HL-60 (cell line): Measurements from ENCODE around the gene CD80.

Experiments
- DNase-seq, 2 experiments: peaks; one replicate each; pipeline ENCODE4 v3.0.0-alpha.2; 2010 to 2020; ENCODE audit warnings: low read depth in 1 of 2, low spot score in 1 of 2
- H3K27ac ChIP-seq: fragments of 250-450 bp; sonication (Bioruptor Pico); replicated peaks from 2 replicates; pipeline ENCODE4 v1.5.1; 2020; ENCODE audit warnings: mild to moderate bottlenecking, moderate library complexity
- H3K27me3 ChIP-seq: fragments of 250-450 bp; sonication (Bioruptor Pico); 2 replicates; pipeline ENCODE4 v1.5.1; 2021; ENCODE audit warnings: mild to moderate bottlenecking, moderate library complexity; ENCODE audit not compliant: insufficient read depth, poor library complexity, severe bottlenecking
- H3K4me3 ChIP-seq: replicated peaks from 2 replicates; pipeline ENCODE4 v1.5.1; 2011; ENCODE audit warnings: mild to moderate bottlenecking, control low read depth, low read length; ENCODE audit not compliant: insufficient read depth
- GABPA ChIP-seq: IDR thresholded peaks from 2 replicates; pipeline ENCODE4 v1.6.1; 2012; ENCODE audit warnings: low read depth
- POLR2AphosphoS5 ChIP-seq: IDR thresholded peaks from 2 replicates; pipeline ENCODE4 v1.6.1; 2012; ENCODE audit warnings: low read depth
- REST ChIP-seq: IDR thresholded peaks from 2 replicates; pipeline ENCODE4 v1.6.1; 2012; ENCODE audit warnings: low read depth; ENCODE audit not compliant: insufficient replicate concordance
- SPI1 ChIP-seq: IDR thresholded peaks from 2 replicates; pipeline ENCODE4 v1.6.1; 2012; ENCODE audit warnings: low read depth, mild to moderate bottlenecking, borderline replicate concordance
- TF ChIP-seq, protein P1 (sequence below): IDR thresholded peaks from one replicate; pipeline ENCODE4 v1.5.1; 2011; ENCODE audit warnings: low read length, control low read depth, inconsistent platforms; ENCODE audit not compliant: insufficient read depth

Gene CD80

GRCh38 chr3:119575507-119575906 lies 16.1 kb upstream of the CD80 start:
- Histone ChIP-seq H3K4me3 (no peak overlapping the region), H3K27me3 (no peaks in the 10 kb centered on the region), H3K27ac (no peak overlapping the region)
- TF ChIP-seq POLR2AphosphoS5 (no peak), SPI1 (no peak), REST (no peak), GABPA (no peak)
- TF ChIP-seq, protein P1, sequence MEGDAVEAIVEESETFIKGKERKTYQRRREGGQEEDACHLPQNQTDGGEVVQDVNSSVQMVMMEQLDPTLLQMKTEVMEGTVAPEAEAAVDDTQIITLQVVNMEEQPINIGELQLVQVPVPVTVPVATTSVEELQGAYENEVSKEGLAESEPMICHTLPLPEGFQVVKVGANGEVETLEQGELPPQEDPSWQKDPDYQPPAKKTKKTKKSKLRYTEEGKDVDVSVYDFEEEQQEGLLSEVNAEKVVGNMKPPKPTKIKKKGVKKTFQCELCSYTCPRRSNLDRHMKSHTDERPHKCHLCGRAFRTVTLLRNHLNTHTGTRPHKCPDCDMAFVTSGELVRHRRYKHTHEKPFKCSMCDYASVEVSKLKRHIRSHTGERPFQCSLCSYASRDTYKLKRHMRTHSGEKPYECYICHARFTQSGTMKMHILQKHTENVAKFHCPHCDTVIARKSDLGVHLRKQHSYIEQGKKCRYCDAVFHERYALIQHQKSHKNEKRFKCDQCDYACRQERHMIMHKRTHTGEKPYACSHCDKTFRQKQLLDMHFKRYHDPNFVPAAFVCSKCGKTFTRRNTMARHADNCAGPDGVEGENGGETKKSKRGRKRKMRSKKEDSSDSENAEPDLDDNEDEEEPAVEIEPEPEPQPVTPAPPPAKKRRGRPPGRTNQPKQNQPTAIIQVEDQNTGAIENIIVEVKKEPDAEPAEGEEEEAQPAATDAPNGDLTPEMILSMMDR = no peak
- DNase-seq = no peak

- Histone ChIP-seq H3K27ac (no peak overlapping the region), H3K4me3 (no peak overlapping the region), H3K27me3 (no peaks in the 10 kb centered on the region)
- TF ChIP-seq POLR2AphosphoS5 (no peak), GABPA (no peak), SPI1 (no peak), REST (no peak)
- TF ChIP-seq, protein P1 = no peak
- DNase-seq = no peak
These were observed 12.3 kb upstream of the CD80 start for GRCh38 chr3:119571688-119572087.

DNA sequence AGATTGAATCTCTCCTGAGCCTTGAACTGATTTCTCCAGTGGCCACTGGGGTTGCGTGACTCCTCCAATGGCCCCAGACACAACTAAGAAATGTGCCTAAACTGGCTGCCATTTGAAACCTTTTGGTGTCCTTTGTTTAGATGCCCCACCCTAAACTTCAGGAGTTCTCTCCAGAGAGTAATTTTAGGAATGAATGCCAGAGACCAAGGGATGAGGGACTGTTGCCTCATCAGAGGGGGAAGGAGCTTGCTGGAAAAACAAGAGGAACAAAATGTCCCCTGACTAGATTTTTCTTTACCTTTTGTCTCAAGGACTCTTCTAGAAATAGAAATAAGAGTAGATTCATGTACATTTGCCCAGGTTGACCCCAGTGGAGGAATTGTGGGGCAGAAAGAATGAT lies 11.8 kb upstream of the CD80 start:
- no peak for DNase-seq
- TF ChIP-seq SPI1 (no peak), REST (no peak), GABPA (no peak)
- TF ChIP-seq, protein P1 = no peak
- Histone ChIP-seq H3K4me3 (no peak overlapping the region), H3K27ac (no peak overlapping the region), H3K27me3 (no peaks in the 10 kb centered on the region)
